Ishikawa (cell line): ENCODE data around the gene MYLK.
A peak's percentile ranks its signal among the peaks of the same experiment; 100 is the strongest.

Experiments
- CEBPB ChIP-seq: IDR thresholded peaks from 2 replicates; pipeline ENCODE4 v1.6.1; 2012
- CREB1 ChIP-seq: IDR thresholded peaks from 2 replicates; pipeline ENCODE4 v1.6.1; 2012; ENCODE audit warnings: low read depth
- EGR1 ChIP-seq: IDR thresholded peaks from 2 replicates; pipeline ENCODE4 v1.6.1; 2012
- EP300 ChIP-seq: IDR thresholded peaks from 2 replicates; pipeline ENCODE4 v1.6.1; 2012; ENCODE audit warnings: borderline replicate concordance
- FOXM1 ChIP-seq: IDR thresholded peaks from 2 replicates; pipeline ENCODE4 v1.6.1; 2012; ENCODE audit warnings: low read depth, borderline replicate concordance
- MAX ChIP-seq: IDR thresholded peaks from 2 replicates; pipeline ENCODE4 v1.6.1; 2012
- NFIC ChIP-seq: IDR thresholded peaks from 2 replicates; pipeline ENCODE4 v1.6.1; 2012
- RAD21 ChIP-seq: IDR thresholded peaks from 2 replicates; pipeline ENCODE4 v1.6.1; 2012; ENCODE audit warnings: low read depth
- REST ChIP-seq: IDR thresholded peaks from 2 replicates; pipeline ENCODE4 v1.6.1; 2012; ENCODE audit warnings: low read depth, mild to moderate bottlenecking
- TAF1 ChIP-seq: IDR thresholded peaks from 2 replicates; pipeline ENCODE4 v1.6.1; 2012; ENCODE audit warnings: low read depth, mild to moderate bottlenecking
- TCF12 ChIP-seq: IDR thresholded peaks from 2 replicates; pipeline ENCODE4 v1.6.1; 2012; ENCODE audit warnings: low read depth
- TEAD4 ChIP-seq: IDR thresholded peaks from 2 replicates; pipeline ENCODE4 v1.6.1; 2012
- USF1 ChIP-seq: IDR thresholded peaks from 2 replicates; pipeline ENCODE4 v1.6.1; 2012
- YY1 ChIP-seq: IDR thresholded peaks from 2 replicates; pipeline ENCODE4 v1.6.1; 2012; ENCODE audit warnings: low read depth
- ZBTB7A ChIP-seq: IDR thresholded peaks from 2 replicates; pipeline ENCODE4 v1.6.1; 2012; ENCODE audit warnings: low read depth

Gene MYLK

GRCh38 chr3:123880998-123881561 is 3.1 kb downstream of the MYLK start:
- no peak for TF ChIP-seq MAX
- no peak for TF ChIP-seq CEBPB
- peak; percentile 49; the same call in 1 of the 2 replicates for TF ChIP-seq RAD21
- TF ChIP-seq YY1, result 0 out of 2 replicates have a peak, but pooled peaks have one; percentile 28
- TF ChIP-seq REST, result no peak

- TF ChIP-seq MAX, result no peak
- no peak for TF ChIP-seq TEAD4
- no peak for TF ChIP-seq YY1
- TF ChIP-seq ZBTB7A, result no peak
- TF ChIP-seq TAF1, result no peak
Observed at GRCh38 chr3:123878807-123879206, 5.3 kb downstream of the MYLK start.

GRCh38 chr3:123877965-123878364 is 6.2 kb downstream of the MYLK start:
- TF ChIP-seq EP300 (no peak), EGR1 (no peak), ZBTB7A (no peak), MAX (no peak), YY1 (no peak), RAD21 (no peak), USF1 (no peak), REST (no peak)

- TF ChIP-seq RAD21 (no peak), USF1 (no peak), TAF1 (no peak), EGR1 (no peak), EP300 (no peak), CEBPB (no peak), MAX (no peak), FOXM1 (no peak), CREB1 (no peak), REST (no peak), TEAD4 (no peak), YY1 (no peak), NFIC (no peak), ZBTB7A (no peak), TCF12 (no peak)
Observed at GRCh38 chr3:123877466-123877865, 6.7 kb downstream of the MYLK start.

- TF ChIP-seq REST (no peak), RAD21 (peak; percentile 23; the same call in 1 of the 2 replicates), CEBPB (no peak)
Observed at GRCh38 chr3:123876858-123877257, 7.3 kb downstream of the MYLK start.
